OCI-LY7 (cell line): ENCODE measurements around the gene CLK4.
"Not testable (repeated sequence)": the region's sequence is repeated elsewhere in the genome, so short reads cannot be mapped to it uniquely, and the experiment has no call there.

Source experiments
- CTCF ChIP-seq: fragments of 200-600 bp; sonication (generic); conservative IDR thresholded peaks from 2 replicates; pipeline ENCODE4 v1.5.1; 2014; ENCODE audit warnings: mild to moderate bottlenecking, antibody characterized with exemption, low read length, moderate library complexity, mixed read lengths
- EZH2phosphoT487 ChIP-seq: fragments of 200-600 bp; sonication (generic); IDR thresholded peaks from 2 replicates; pipeline ENCODE4 v1.6.1; 2018; ENCODE audit warnings: low read depth, borderline replicate concordance, mild to moderate bottlenecking, mixed run types, antibody characterized with exemption, low read length, moderate library complexity, mixed read lengths

- TF ChIP-seq CTCF, EZH2phosphoT487: not testable (repeated sequence)
Observed at GRCh38 chr5:178585421-178585820, 41.4 kb downstream of the CLK4 start.
